GM18505 (cell line): ENCODE data around the gene UTS2R.

Source experiments
- ATAC-seq: cut with Tn5 transposase; IDR thresholded peaks from one replicate; pipeline ENCODE4 v1.9.1; 2021; ENCODE audit not compliant: unreplicated experiment
- POLR2A ChIP-seq: IDR thresholded peaks from 4 replicates; pipeline ENCODE4 v1.6.1; 2011; ENCODE audit warnings: borderline replicate concordance; ENCODE audit not compliant: insufficient read depth, insufficient read length; ENCODE audit errors: extremely low read depth

Gene UTS2R

DNA sequence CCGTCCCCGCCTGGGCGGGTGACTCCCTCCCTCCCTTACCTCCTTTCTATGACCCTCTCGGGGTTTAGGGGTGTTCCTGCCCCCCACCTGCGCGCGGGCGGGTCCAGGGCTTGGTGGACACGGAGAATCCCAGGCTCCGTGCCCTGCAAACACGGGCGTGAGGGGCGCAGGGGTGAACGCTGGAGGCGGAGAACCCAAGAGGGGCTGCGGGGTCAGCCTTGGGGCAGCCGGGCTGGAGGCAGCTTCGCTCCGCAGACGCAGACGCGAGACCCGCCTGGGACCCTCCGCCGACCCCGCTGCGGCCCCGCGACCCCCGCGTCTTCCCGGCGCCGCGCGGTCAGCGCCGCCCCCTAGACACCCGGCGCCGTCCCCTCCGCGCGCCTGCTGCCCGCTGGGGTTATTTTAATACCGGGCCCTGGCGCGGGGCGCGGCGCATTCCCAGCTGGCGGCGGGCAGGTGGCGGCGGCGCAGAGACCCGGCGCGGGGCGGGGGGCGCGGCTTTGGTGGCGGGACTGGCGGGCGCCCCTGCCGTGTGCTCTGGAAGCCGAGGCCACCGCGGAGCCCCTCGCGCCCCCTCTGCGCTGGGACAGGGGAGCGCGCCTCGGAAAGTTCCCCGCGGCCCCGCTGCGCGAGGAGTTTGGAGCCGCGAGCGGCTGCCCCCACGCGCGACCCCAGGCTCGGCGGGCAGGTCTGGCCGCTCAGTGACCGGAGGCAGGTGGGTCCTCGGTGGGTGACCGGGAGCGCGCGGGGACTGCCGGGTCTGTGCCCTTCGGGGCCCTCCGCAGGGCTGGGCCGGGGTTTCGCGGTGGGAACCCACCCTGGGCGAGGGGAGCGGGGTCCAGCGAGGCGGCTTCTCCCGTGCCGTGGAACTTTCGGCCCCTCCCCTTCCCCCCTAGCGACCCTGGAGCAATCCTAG lies at the start of gene UTS2R:
TSS of gene UTS2R (plus strand) at position 433 of the 916 bp plus-strand sequence. CDS start 2,560 bp downstream, outside the sequence.
- TF ChIP-seq POLR2A, result no peak
- no peak for ATAC-seq

GRCh38 chr17:82321947-82322466 lies 49.6 kb upstream of the UTS2R start:
- ATAC-seq, result no peak
- TF ChIP-seq POLR2A, result no peak

GRCh38 chr17:82322526-82323453 lies 48.8 kb upstream of the UTS2R start:
- no peak for TF ChIP-seq POLR2A

DNA sequence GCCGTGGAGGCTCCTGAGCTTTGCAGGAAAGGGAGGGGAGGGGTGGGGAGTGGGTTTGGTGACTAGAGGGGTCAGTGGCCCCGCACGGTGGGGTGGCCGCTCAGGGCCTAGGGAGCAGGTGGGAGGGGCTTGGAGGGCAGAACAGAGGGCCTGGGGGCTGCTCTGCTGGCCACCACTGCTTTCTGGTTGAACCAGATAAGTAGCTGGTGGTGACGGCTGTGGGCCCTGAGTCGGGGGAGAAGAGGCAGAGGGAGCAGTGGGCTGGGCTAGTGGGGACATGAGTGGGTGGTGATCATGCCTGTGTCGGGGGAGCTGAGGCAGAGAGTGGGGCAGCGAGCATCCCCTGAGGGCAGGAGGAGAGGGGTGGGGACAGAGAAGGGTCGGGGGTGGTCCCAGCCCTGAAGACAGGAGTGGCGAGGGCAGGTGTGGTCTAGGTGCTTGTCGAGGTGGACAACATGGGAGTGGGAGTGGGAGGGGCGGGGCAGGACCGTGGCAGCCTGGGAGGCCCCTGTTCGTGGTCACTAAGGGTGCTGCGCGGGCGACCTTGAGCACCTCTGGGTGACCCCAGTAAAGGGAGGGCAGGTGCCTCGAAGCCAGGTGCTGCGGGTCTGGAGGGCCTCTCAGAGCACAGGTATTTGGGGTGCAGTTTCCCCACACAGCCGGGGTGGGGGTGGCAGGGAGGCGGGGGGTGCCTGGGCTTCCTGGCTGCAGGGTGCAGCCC lies 47.9 kb upstream of the UTS2R start:
- TF ChIP-seq POLR2A, result no peak
- no peak for ATAC-seq

More at GRCh38 chr17:82322526-82323453, 48.8 kb upstream of the UTS2R start:
- ATAC-seq, result no peak

GRCh38 chr17:82324566-82325285 lies 46.8 kb upstream of the UTS2R start:
- ATAC-seq, result no peak
- no peak for TF ChIP-seq POLR2A

DNA sequence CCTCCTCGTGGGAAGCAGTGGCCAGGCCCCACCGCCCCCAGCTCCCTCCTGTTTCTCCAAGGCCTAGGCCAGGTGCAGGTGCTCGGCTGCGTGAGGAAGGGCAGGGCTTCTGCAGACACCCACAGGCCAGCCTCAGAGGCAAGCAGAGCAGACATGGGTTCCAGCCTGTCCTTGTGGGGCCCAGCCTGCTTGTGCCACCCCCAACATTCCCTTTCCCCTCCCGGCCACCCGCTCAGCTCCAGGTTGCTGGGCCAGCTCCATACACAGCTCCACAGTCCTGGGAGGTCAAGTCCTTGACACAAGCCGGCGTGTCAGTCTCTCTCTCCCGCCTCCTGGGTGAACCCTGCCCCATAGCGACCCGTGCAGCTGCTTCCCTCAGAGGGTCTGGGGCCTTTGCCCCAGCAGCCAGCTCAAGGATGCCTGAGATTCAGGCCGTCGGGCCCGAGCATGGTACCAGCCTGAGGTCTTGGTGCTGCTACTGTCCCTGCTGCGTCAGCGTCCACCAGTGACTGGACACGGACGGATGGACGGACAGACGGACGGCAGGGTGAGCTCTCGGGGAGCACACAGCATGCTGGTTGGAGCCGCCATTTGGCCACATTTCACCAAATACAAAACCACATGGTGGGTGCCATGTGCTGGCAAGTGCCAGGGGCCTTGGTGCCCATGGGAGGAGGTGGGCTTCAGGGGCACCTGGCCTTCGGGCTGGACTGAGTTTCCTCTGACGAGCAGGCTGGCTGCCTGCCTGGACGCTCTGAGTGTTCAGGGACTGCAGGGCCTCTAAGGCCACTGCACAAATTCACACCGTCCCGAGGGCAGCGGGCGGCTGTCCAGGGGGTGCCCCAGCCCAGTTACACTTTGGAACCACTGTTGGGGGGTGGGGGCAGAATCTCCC lies 46.0 kb upstream of the UTS2R start:
- no peak for ATAC-seq
- TF ChIP-seq POLR2A, result no peak

DNA sequence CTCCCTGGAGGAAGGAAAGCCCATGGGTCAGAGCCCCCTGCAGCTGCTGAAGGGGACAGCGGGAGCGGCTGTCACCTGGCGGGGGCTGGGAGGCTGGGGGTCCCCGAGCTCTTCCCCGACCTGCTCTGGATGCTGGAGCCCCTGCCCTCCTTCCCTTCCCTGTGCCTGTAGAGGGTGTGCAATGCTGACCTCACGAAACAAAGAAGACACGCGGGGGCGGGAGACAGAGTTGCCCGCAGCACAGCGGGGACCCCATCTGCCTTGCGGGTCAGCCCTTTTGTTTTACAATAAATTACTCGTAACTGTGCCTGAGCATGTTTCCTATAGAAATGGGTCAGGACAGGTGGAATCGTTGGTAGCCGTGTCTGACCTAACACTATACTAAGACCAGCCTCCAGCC lies 44.3 kb upstream of the UTS2R start:
- no peak for ATAC-seq
- no peak for TF ChIP-seq POLR2A

- ATAC-seq, result no peak
- TF ChIP-seq POLR2A, result no peak
Measured at GRCh38 chr17:82327757-82328140, 43.8 kb upstream of the UTS2R start.

DNA sequence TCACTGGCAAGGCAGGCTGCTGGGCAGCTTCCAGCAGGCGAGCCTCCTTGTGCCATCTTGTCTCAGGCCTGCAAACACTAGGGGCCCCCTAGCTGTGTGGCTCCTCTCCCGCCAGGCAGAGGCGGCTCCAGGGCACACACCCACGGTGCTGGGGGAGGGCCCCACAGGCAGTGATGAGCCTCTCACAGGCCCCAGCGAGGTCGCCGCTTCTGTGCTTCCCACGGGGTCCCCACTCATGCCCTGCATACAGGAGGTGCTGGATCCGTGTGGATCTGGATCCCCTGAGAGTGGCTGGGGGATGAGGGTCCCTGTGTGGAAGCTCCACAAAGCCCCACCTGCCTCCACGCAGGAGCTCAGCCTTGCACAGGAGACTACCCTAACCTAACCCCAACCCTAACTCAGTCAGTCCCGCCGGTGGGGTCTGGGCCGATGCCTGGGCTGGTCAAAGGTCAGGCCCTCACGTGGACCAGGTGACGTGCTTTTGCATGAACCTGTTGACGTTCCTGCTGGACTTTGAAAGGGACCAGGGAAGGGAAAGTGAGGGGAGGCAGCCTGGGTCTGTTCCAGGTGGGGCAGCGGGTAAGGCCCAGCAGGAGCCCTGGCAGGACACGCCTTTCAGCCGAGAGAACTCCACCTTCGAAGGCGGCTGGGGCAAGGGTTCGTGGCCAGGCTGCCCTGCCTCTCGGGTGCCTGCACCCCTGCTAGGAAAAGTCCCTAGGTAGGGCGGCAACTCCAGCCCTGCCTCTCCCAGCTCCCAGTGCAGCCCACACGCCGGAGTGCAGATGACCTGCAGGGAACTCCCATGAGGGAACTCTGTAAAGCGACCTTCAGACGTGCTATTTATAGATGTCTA lies 43.2 kb upstream of the UTS2R start:
- TF ChIP-seq POLR2A, result no peak
- no peak for ATAC-seq

DNA sequence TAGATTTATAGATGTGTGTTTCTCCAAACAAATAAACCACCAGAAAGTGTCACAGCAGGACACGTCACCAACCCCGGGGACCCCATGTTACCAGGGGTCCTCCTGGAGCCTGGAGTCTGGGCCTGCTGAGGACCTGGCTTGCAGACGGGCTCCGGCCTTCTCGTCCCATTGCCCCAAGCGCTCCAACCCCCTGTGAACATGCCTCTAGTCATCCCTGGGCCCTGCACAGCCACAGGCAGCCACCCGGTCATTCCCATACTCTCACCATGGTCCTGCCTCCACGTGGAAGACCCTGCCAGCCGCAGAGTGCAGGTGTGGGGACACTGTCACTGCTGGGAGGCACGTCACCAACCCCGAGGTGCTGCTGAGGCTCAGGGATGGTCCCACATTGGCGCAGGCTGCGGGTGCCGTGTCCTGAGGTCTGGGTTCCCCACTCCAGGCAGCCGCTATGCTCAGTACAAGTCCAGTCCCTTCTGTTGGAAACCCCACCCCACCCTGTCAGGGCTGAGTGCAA lies 42.5 kb upstream of the UTS2R start:
- ATAC-seq, result no peak

More for the DNA sequence above, 42.5 kb upstream of the UTS2R start:
- TF ChIP-seq POLR2A, result no peak
